HCT116 (cell line): ENCODE measurements around the gene GBX1. TPM values are rescaled to one million over a fixed set of nuclear protein-coding genes. Genes with fewer than 3 reads are reported as not detected.
A peak's percentile ranks its signal among the peaks of the same experiment; 100 is the strongest.

Experiments used
- ATAC-seq: fragments of 200-7000 bp; cut with Tn5 transposase; 2 replicates; pipeline ENCODE4 v1.9.1; 2020; ENCODE audit warnings: mild to moderate bottlenecking, moderate library complexity
- BruUV-seq: library from RNA; stranded (reverse); fragments of 400-500 nt; replicated peaks from 2 replicates; lab custom pipeline; 2021; lab: Mats Ljungman, UMichigan
- CTCF ChIA-PET: fragments of 300-600 bp; sonication (Branson Sonifier 250); formaldehyde crosslinking; loops from one replicate; lab custom pipeline; 2021; ENCODE audit warnings: antibody characterized with exemption; lab: Charles Lee
- POLR2A ChIA-PET: fragments of 300-600, 350-600 bp; sonication (Branson Sonifier 250); formaldehyde crosslinking; loops from one replicate; lab custom pipeline; 2021; ENCODE audit warnings: antibody characterized with exemption; lab: Charles Lee
- RAD21 ChIA-PET, 2 experiments: fragments of 300-600 bp; sonication (Branson Sonifier 250); formaldehyde crosslinking; loops; one replicate each; lab custom pipeline; 2023; ENCODE audit warnings: low total read pairs in 2 of 2; ENCODE audit not compliant: uncharacterized antibody in 2 of 2, unreplicated experiment in 2 of 2, low non-redundant PET in 1 of 2; lab: Charles Lee
- DNase-seq: peaks from one replicate; pipeline ENCODE4 v3.0.0-alpha.2; 2010; ENCODE audit warnings: low read depth, low spot score
- H2AFZ ChIP-seq: fragments of 200-600 bp; shearing (Covaris generic), sonication (generic); 2 replicates; pipeline ENCODE4 v1.6.1; 2017; ENCODE audit warnings: low read depth, mixed run types, mixed read lengths, antibody characterized with exemption, low read length; ENCODE audit not compliant: poor library complexity, severe bottlenecking
- H3K27ac ChIP-seq: 2 replicates; pipeline ENCODE4 v1.5.1; 2012; ENCODE audit warnings: low read depth, low read length
- H3K27me3 ChIP-seq: fragments of 200-600 bp; sonication (generic); 2 replicates; pipeline ENCODE4 v1.6.1; 2016; ENCODE audit warnings: mixed run types, low read length, mixed read lengths; ENCODE audit not compliant: insufficient read depth
- H3K36me3 ChIP-seq, 2 experiments: fragments of 200-500 bp in 1 of 2; fragments of 200-600 bp in 1 of 2; sonication (Bioruptor generic) in 1 of 2; sonication (generic) in 1 of 2; 2 replicates each; pipeline versions ENCODE4 v1.5.1 to v1.6.1; 2014 to 2016; ENCODE audit warnings: low read length in 2 of 2, inconsistent platforms in 1 of 2, mixed read lengths in 1 of 2, mixed run types in 1 of 2; ENCODE audit not compliant: insufficient read depth in 2 of 2, control insufficient read depth in 1 of 2
- H3K4me1 ChIP-seq, 2 experiments: fragments of 200-600 bp in 1 of 2; sonication (generic) in 1 of 2; 2 replicates each; pipeline versions ENCODE4 v1.5.1 to v1.6.1; 2012 to 2017; ENCODE audit warnings: low read length in 2 of 2, inconsistent platforms in 1 of 2, mild to moderate bottlenecking in 1 of 2, mixed read lengths in 1 of 2, mixed run types in 1 of 2, moderate library complexity in 1 of 2; ENCODE audit not compliant: insufficient read depth in 2 of 2, control insufficient read depth in 1 of 2
- H3K4me2 ChIP-seq: fragments of 200-600 bp; sonication (generic); 2 replicates; pipeline ENCODE4 v1.6.1; 2017; ENCODE audit warnings: mixed run types, low read length, mixed read lengths
- H3K4me3 ChIP-seq, 2 experiments: fragments of 200-600 bp in 1 of 2; sonication (generic) in 1 of 2; replicated peaks in 1 of 2; 2 replicates each; pipeline ENCODE4 v1.5.1; 2011 to 2016; ENCODE audit warnings: low read length in 2 of 2, control low read depth in 1 of 2, low read depth in 1 of 2, mild to moderate bottlenecking in 1 of 2, mixed read lengths in 1 of 2, mixed run types in 1 of 2
- H3K79me2 ChIP-seq: fragments of 200-600 bp; sonication (generic); 2 replicates; pipeline ENCODE4 v1.6.1; 2017; ENCODE audit warnings: mild to moderate bottlenecking, mixed run types, low read length, moderate library complexity, mixed read lengths; ENCODE audit not compliant: insufficient read depth
- H3K9ac ChIP-seq: fragments of 200-600 bp; sonication (generic); 2 replicates; pipeline ENCODE4 v1.6.1; 2016; ENCODE audit warnings: low read length, mixed read lengths
- H3K9me2 ChIP-seq: fragments of 200-600 bp; sonication (generic), shearing (Covaris generic); 2 replicates; pipeline ENCODE4 v1.6.1; 2017; ENCODE audit warnings: mixed run types, mild to moderate bottlenecking, moderate library complexity; ENCODE audit not compliant: insufficient read depth
- H3K9me3 ChIP-seq, 2 experiments: fragments of 200-500 bp in 1 of 2; fragments of 200-600 bp in 1 of 2; sonication (Bioruptor generic) in 1 of 2; sonication (generic) in 1 of 2; 2 replicates each; pipeline ENCODE4 v1.6.1; 2014 to 2017; ENCODE audit warnings: low read length in 2 of 2, mixed read lengths in 2 of 2, inconsistent platforms in 1 of 2, low read depth in 1 of 2, mild to moderate bottlenecking in 1 of 2, mixed run types in 1 of 2, moderate library complexity in 1 of 2; ENCODE audit not compliant: control insufficient read depth in 1 of 2, insufficient read depth in 1 of 2
- H4K20me1 ChIP-seq: fragments of 200-600 bp; sonication (generic), shearing (Covaris generic); 2 replicates; pipeline ENCODE4 v1.6.1; 2017; ENCODE audit warnings: mixed run types, mild to moderate bottlenecking, moderate library complexity; ENCODE audit not compliant: insufficient read depth
- CBX3 ChIP-seq: IDR thresholded peaks from 2 replicates; pipeline ENCODE4 v1.6.1; 2012; ENCODE audit warnings: low read depth
- CEBPB ChIP-seq: IDR thresholded peaks from 2 replicates; pipeline ENCODE4 v1.6.1; 2012; ENCODE audit warnings: low read depth
- EGR1 ChIP-seq: IDR thresholded peaks from 2 replicates; pipeline ENCODE4 v1.6.1; 2012; ENCODE audit warnings: low read depth
- ELF1 ChIP-seq: IDR thresholded peaks from 2 replicates; pipeline ENCODE4 v1.6.1; 2012; ENCODE audit warnings: low read depth, borderline replicate concordance
- EZH2 ChIP-seq: fragments of 200-600 bp; sonication (generic); IDR thresholded peaks from 2 replicates; pipeline ENCODE4 v1.6.1; 2017; ENCODE audit warnings: antibody characterized with exemption, mixed run types
- EZH2phosphoT487 ChIP-seq: fragments of 200-600 bp; IDR thresholded peaks from 2 replicates; pipeline ENCODE4 v1.6.1; 2018; ENCODE audit warnings: antibody characterized with exemption, borderline replicate concordance
- FOSL1 ChIP-seq: IDR thresholded peaks from 2 replicates; pipeline ENCODE4 v1.6.1; 2012; ENCODE audit warnings: low read depth
- JUND ChIP-seq: IDR thresholded peaks from 2 replicates; pipeline ENCODE4 v1.6.1; 2012
- POLR2A ChIP-seq: IDR thresholded peaks from 2 replicates; pipeline ENCODE4 v1.7.0; 2011; ENCODE audit warnings: borderline replicate concordance; ENCODE audit not compliant: insufficient read depth, insufficient read length; ENCODE audit errors: extremely low read depth
- POLR2AphosphoS5 ChIP-seq: IDR thresholded peaks from 2 replicates; pipeline ENCODE4 v1.6.1; 2011; ENCODE audit warnings: mild to moderate bottlenecking, low read depth, low read length, moderate library complexity
- RAD21 ChIP-seq: IDR thresholded peaks from 2 replicates; pipeline ENCODE4 v1.6.1; 2012; ENCODE audit warnings: low read depth, mild to moderate bottlenecking
- SIN3A ChIP-seq: IDR thresholded peaks from 2 replicates; pipeline ENCODE4 v1.6.1; 2012; ENCODE audit warnings: low read depth
- SP1 ChIP-seq: IDR thresholded peaks from 2 replicates; pipeline ENCODE4 v1.6.1; 2012; ENCODE audit warnings: low read depth
- SRF ChIP-seq: IDR thresholded peaks from 2 replicates; pipeline ENCODE4 v1.6.1; 2012; ENCODE audit warnings: low read depth
- TCF7L2 ChIP-seq: IDR thresholded peaks from 2 replicates; pipeline ENCODE4 v1.7.0; 2011; ENCODE audit warnings: borderline replicate concordance, inconsistent platforms; ENCODE audit not compliant: insufficient read depth, insufficient read length; ENCODE audit errors: extremely low read depth
- YY1 ChIP-seq: IDR thresholded peaks from 2 replicates; pipeline ENCODE4 v1.6.1; 2011; ENCODE audit warnings: low read length, low read depth, moderate library complexity, mild to moderate bottlenecking; ENCODE audit not compliant: insufficient replicate concordance; ENCODE audit errors: extremely low read depth
- ZFX ChIP-seq: fragments of 450-650 bp; IDR thresholded peaks from 2 replicates; pipeline ENCODE4 v1.6.1; 2017
- ZNF274 ChIP-seq: fragments of 200-500 bp; sonication (Bioruptor generic); IDR thresholded peaks from 2 replicates; pipeline ENCODE4 v1.6.1; 2014; ENCODE audit warnings: mild to moderate bottlenecking, low read depth, low read length, inconsistent platforms
- intact Hi-C: fragments of 100-400 bp; cut with micrococcal nuclease; formaldehyde crosslinking; loops from 2 replicates; pipeline ENCODE4 v1.10.0; 2022
- total RNA-seq: library from RNA; stranded (reverse); gene quantifications from one replicate; pipeline ENCODE4 v1.2.1, GENCODE V29; 2021; ENCODE audit not compliant: unreplicated experiment
- TF ChIP-seq, protein P1 (sequence below): IDR thresholded peaks from 2 replicates; pipeline ENCODE4 v1.6.1; 2012
- TF ChIP-seq, protein P2 (sequence below): IDR thresholded peaks from 2 replicates; pipeline ENCODE4 v1.6.1; 2012; ENCODE audit warnings: low read depth
- TF ChIP-seq, protein P3 (sequence below): IDR thresholded peaks from 2 replicates; pipeline ENCODE4 v1.6.1; 2012
- TF ChIP-seq, protein P4 (sequence below), 3 experiments: fragments of 200-600 bp in 1 of 3; sonication (generic) in 1 of 3; IDR thresholded peaks in 2 of 3; conservative IDR thresholded peaks in 1 of 3; 2 replicates each; pipeline ENCODE4 v1.5.1; 2012 to 2017; ENCODE audit warnings: low read depth in 2 of 3, low read length in 2 of 3, antibody characterized with exemption in 1 of 3, borderline replicate concordance in 1 of 3, control low read depth in 1 of 3, mild to moderate bottlenecking in 1 of 3, mixed read lengths in 1 of 3, mixed run types in 1 of 3, moderate library complexity in 1 of 3; ENCODE audit not compliant: insufficient read depth in 1 of 3

GBX1 gene
- total RNA-seq, 1 experiment from 2014 or later: 0.86 TPM

DNA sequence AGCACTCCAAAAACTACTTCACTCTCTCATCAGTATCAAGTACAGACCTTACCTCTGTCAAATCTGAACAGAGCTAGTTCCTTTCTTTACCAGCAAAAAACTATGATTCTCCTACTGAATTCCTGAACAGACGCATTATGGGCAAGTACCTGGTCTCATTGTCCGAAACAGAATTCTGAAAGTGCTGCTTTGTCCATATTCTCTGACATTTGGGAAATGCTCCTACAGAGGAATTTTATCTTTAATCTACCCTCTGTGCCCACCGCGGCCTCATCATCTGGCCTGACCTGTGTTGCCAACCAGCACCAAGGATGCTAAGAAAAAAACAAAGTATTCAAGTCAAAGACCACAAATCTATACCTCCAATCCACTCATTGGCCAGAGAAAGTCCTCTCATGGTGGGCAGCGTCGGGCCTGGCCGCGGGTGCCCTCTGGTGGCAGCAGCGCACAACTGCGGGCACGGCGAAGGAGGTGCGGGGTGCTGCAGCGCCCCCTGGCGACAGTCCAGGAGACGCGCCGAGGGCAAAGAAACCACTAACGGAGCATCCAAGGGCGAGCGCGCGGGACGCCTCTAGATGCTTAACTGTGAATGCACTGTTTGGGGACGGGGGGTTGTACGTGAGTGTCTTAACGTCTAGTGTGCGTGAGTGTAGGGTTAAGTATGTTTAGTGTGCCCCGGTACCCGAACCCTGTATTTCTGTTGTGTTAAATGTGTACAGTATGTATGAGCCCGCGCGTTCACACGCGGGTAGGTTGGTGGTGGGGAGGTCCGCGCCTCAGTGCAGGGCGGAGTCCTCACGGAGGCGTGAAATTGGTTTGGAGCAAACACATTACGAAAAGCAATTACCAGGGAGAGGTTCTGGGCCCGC is 5.0 kb upstream of the GBX1 start:
- RAD21 ChIA-PET: no interaction called here
- POLR2A ChIA-PET: no interaction called here
- TF ChIP-seq EGR1 (no peak), FOSL1 (no peak), EZH2 (no peak), CBX3 (peak; percentile 75), SIN3A (no peak), ZNF274 (no peak), EZH2phosphoT487 (no peak), ZFX (no peak), RAD21 (peak; percentile 98), ELF1 (no peak), TCF7L2 (peak; percentile 34), SRF (peak; percentile 54; the same call in 1 of the 2 replicates), POLR2A (no peak), SP1 (no peak), JUND (no peak), CEBPB (no peak), POLR2AphosphoS5 (0 out of 2 replicates have a peak, but pooled peaks have one; percentile 29), YY1 (peak; percentile 69)
- TF ChIP-seq, protein P1, sequence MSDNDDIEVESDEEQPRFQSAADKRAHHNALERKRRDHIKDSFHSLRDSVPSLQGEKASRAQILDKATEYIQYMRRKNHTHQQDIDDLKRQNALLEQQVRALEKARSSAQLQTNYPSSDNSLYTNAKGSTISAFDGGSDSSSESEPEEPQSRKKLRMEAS: no peak
- TF ChIP-seq, protein P2, sequence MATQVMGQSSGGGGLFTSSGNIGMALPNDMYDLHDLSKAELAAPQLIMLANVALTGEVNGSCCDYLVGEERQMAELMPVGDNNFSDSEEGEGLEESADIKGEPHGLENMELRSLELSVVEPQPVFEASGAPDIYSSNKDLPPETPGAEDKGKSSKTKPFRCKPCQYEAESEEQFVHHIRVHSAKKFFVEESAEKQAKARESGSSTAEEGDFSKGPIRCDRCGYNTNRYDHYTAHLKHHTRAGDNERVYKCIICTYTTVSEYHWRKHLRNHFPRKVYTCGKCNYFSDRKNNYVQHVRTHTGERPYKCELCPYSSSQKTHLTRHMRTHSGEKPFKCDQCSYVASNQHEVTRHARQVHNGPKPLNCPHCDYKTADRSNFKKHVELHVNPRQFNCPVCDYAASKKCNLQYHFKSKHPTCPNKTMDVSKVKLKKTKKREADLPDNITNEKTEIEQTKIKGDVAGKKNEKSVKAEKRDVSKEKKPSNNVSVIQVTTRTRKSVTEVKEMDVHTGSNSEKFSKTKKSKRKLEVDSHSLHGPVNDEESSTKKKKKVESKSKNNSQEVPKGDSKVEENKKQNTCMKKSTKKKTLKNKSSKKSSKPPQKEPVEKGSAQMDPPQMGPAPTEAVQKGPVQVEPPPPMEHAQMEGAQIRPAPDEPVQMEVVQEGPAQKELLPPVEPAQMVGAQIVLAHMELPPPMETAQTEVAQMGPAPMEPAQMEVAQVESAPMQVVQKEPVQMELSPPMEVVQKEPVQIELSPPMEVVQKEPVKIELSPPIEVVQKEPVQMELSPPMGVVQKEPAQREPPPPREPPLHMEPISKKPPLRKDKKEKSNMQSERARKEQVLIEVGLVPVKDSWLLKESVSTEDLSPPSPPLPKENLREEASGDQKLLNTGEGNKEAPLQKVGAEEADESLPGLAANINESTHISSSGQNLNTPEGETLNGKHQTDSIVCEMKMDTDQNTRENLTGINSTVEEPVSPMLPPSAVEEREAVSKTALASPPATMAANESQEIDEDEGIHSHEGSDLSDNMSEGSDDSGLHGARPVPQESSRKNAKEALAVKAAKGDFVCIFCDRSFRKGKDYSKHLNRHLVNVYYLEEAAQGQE: no peak
- TF ChIP-seq, protein P3, sequence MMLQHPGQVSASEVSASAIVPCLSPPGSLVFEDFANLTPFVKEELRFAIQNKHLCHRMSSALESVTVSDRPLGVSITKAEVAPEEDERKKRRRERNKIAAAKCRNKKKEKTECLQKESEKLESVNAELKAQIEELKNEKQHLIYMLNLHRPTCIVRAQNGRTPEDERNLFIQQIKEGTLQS: no peak
- TF ChIP-seq, protein P4, sequence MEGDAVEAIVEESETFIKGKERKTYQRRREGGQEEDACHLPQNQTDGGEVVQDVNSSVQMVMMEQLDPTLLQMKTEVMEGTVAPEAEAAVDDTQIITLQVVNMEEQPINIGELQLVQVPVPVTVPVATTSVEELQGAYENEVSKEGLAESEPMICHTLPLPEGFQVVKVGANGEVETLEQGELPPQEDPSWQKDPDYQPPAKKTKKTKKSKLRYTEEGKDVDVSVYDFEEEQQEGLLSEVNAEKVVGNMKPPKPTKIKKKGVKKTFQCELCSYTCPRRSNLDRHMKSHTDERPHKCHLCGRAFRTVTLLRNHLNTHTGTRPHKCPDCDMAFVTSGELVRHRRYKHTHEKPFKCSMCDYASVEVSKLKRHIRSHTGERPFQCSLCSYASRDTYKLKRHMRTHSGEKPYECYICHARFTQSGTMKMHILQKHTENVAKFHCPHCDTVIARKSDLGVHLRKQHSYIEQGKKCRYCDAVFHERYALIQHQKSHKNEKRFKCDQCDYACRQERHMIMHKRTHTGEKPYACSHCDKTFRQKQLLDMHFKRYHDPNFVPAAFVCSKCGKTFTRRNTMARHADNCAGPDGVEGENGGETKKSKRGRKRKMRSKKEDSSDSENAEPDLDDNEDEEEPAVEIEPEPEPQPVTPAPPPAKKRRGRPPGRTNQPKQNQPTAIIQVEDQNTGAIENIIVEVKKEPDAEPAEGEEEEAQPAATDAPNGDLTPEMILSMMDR (IDR thresholded peaks at IDR 0.05 in 2 of 3, conservative IDR thresholded peaks at IDR 0.05 in 1 of 3; ENCODE audit: borderline replicate concordance in 1 of 3, insufficient read depth in 1 of 3, low read depth in 2 of 3, low read length in 2 of 3): peak; percentile 100

More for the DNA sequence above, 5.0 kb upstream of the GBX1 start:
- Histone ChIP-seq H3K27ac (no peak overlapping the region), H3K79me2 (no peaks in the 10 kb centered on the region), H3K4me2 (no peak overlapping the region), H3K27me3 (no peaks in the 10 kb centered on the region), H3K36me3 (no peaks in the 10 kb centered on the region), H3K9me2 (no peaks in the 10 kb centered on the region), H3K9me3 (peaks cover 0 to 8% of the 10 kb centered on the region in 2 experiments; a peak in 1 of 4 replicates), H3K4me1 (peaks cover 0 to 5% of the 10 kb centered on the region in 2 experiments; a peak in 1 of 4 replicates), H4K20me1 (no peaks in the 10 kb centered on the region), H2AFZ (peak overlapping the region; percentile 95), H3K4me3 (no peak overlapping the region), H3K9ac (no peak overlapping the region)
- DNase-seq (peak; percentile 61), ATAC-seq (peak; percentile 63)
- CTCF ChIA-PET: interaction anchor here (0.6 kb wide), 1 partner anchor 49 kb away, joined by 4 read pairs; no protein-coding TSS in a partner anchor
- BruUV-seq: no TSS peak
- intact Hi-C loops: loop anchor here (1.0 to 5.0 kb wide), 4 partner anchors 48 to 395 kb away; no protein-coding TSS in a partner anchor
